ENCODE results near the gene SEMA5A.

SEMA5A gene

GRCh38 chr5:9335269-9335668 is 210.6 kb downstream of the SEMA5A start:
- DNase-seq (ENCODE audit: low read depth in 3 of 3) = no peak

- DNase-seq (ENCODE audit: low read depth in 3 of 3) = no peak
These were observed 213.8 kb downstream of the SEMA5A start for GRCh38 chr5:9332026-9332425.

- DNase-seq (ENCODE audit: low read depth in 3 of 3) = no peak
These were observed 214.5 kb downstream of the SEMA5A start for GRCh38 chr5:9331372-9331771.

- no peak for DNase-seq (ENCODE audit: low read depth in 3 of 3)
These were observed 216.8 kb downstream of the SEMA5A start for GRCh38 chr5:9329125-9329524.

- no peak for DNase-seq (ENCODE audit: low read depth in 3 of 3)
These were observed 220.3 kb downstream of the SEMA5A start for GRCh38 chr5:9325549-9325948.

GRCh38 chr5:9324348-9325077 is 221.4 kb downstream of the SEMA5A start:
- no peak for DNase-seq (ENCODE audit: low read depth in 3 of 3)

GRCh38 chr5:9320652-9321051 is 225.2 kb downstream of the SEMA5A start:
- no peak for DNase-seq (ENCODE audit: low read depth in 3 of 3)

- DNase-seq (ENCODE audit: low read depth in 3 of 3) = no peak
These were observed 227.8 kb downstream of the SEMA5A start for GRCh38 chr5:9318031-9318430.

- no peak for DNase-seq (ENCODE audit: low read depth in 3 of 3)
These were observed 229.1 kb downstream of the SEMA5A start for GRCh38 chr5:9316733-9317132.

GRCh38 chr5:9316041-9316440 is 229.8 kb downstream of the SEMA5A start:
- DNase-seq (ENCODE audit: low read depth in 3 of 3) = no peak

GRCh38 chr5:9314558-9314957 is 231.3 kb downstream of the SEMA5A start:
- no peak for DNase-seq (ENCODE audit: low read depth in 3 of 3)

GRCh38 chr5:9313751-9314150 is 232.1 kb downstream of the SEMA5A start:
- DNase-seq (ENCODE audit: low read depth in 3 of 3) = no peak

- no peak for DNase-seq (ENCODE audit: low read depth in 3 of 3)
These were observed 238.7 kb downstream of the SEMA5A start for GRCh38 chr5:9307150-9307549.

- no peak for DNase-seq (ENCODE audit: low read depth in 3 of 3)
These were observed 243.7 kb downstream of the SEMA5A start for GRCh38 chr5:9302218-9302617.

- no peak for DNase-seq (ENCODE audit: low read depth in 3 of 3)
These were observed 244.7 kb downstream of the SEMA5A start for GRCh38 chr5:9301200-9301599.

- no peak for DNase-seq (ENCODE audit: low read depth in 3 of 3)
These were observed 248.7 kb downstream of the SEMA5A start for GRCh38 chr5:9297134-9297533.

- no peak for DNase-seq (ENCODE audit: low read depth in 3 of 3)
These were observed 250.4 kb downstream of the SEMA5A start for GRCh38 chr5:9295466-9295801.

- DNase-seq (ENCODE audit: low read depth in 3 of 3) = no peak
These were observed 250.9 kb downstream of the SEMA5A start for GRCh38 chr5:9294793-9295465.

- no peak for DNase-seq (ENCODE audit: low read depth in 3 of 3)
These were observed 257.6 kb downstream of the SEMA5A start for GRCh38 chr5:9288234-9288633.

GRCh38 chr5:9284781-9285307 is 261.0 kb downstream of the SEMA5A start:
- DNase-seq (ENCODE audit: low read depth in 3 of 3) = no peak

GRCh38 chr5:9284272-9284671 is 261.6 kb downstream of the SEMA5A start:
- DNase-seq (ENCODE audit: low read depth in 3 of 3) = no peak

GRCh38 chr5:9283473-9283872 is 262.4 kb downstream of the SEMA5A start:
- DNase-seq (ENCODE audit: low read depth in 3 of 3) = no peak

GRCh38 chr5:9283021-9283420 is 262.9 kb downstream of the SEMA5A start:
- no peak for DNase-seq (ENCODE audit: low read depth in 3 of 3)

Data from stimulated activated CD4-positive, alpha-beta T cell treated with anti-CD3 and anti-CD28 coated beads, TNF-alpha, amount 100 ng/mL, for 48 hours (primary cell).